ENCODE results near the gene FAM47A.

- TF ChIP-seq EZH2 (IDR thresholded peaks at IDR 0.05; ENCODE audit: borderline replicate concordance, low read depth, low read length, poor library complexity, severe bottlenecking): no peak
- TF ChIP-seq CTCF (conservative IDR thresholded peaks at IDR 0.05; ENCODE audit: low read depth, low read length): no peak
These were observed 12.1 kb upstream of the FAM47A start for GRCh38 chrX:34144246-34144645.
